Mesendoderm (in vitro differentiated cells): ENCODE data around the gene GTF2H3.

Experiments used
- DNase-seq: peaks from one replicate; pipeline ENCODE4 v3.0.0; 2013
- H2AK5ac ChIP-seq: 2 replicates; pipeline ENCODE4 v1.6.1; 2013; ENCODE audit warnings: low read length, inconsistent platforms
- H2BK120ac ChIP-seq: 2 replicates; pipeline ENCODE4 v1.6.1; 2013; ENCODE audit warnings: low read depth, mild to moderate bottlenecking, low read length, moderate library complexity, mixed read lengths
- H2BK15ac ChIP-seq: replicated peaks from 2 replicates; pipeline ENCODE4 v1.6.1; 2013; ENCODE audit warnings: low read depth, mild to moderate bottlenecking, moderate library complexity
- H2BK5ac ChIP-seq: 2 replicates; pipeline ENCODE4 v1.6.1; 2013; ENCODE audit warnings: low read length, inconsistent platforms
- H3K18ac ChIP-seq: 2 replicates; pipeline ENCODE4 v1.6.1; 2013; ENCODE audit warnings: mild to moderate bottlenecking, low read length, mixed read lengths
- H3K23ac ChIP-seq: one replicate; pipeline ENCODE4 v1.6.1; 2013; ENCODE audit warnings: low read length
- H3K27ac ChIP-seq: 2 replicates; pipeline ENCODE4 v1.5.1; 2013; ENCODE audit warnings: low read depth, mild to moderate bottlenecking, inconsistent platforms, low read length, moderate library complexity
- H3K27me3 ChIP-seq: 2 replicates; pipeline ENCODE4 v1.6.1; 2013; ENCODE audit warnings: low read length, control low read depth, mild to moderate bottlenecking, inconsistent platforms; ENCODE audit not compliant: insufficient read depth, poor library complexity
- H3K36me3 ChIP-seq: 2 replicates; pipeline ENCODE4 v1.6.1; 2013; ENCODE audit warnings: low read length, inconsistent platforms; ENCODE audit not compliant: control insufficient read depth, insufficient read depth
- H3K4ac ChIP-seq: one replicate; pipeline ENCODE4 v1.6.1; 2013; ENCODE audit warnings: low read depth, mild to moderate bottlenecking, low read length, moderate library complexity
- H3K4me1 ChIP-seq: 2 replicates; pipeline ENCODE4 v1.6.1; 2013; ENCODE audit warnings: low read depth, low read length, inconsistent platforms; ENCODE audit not compliant: control insufficient read depth
- H3K4me2 ChIP-seq: 2 replicates; pipeline ENCODE4 v1.6.1; 2013; ENCODE audit warnings: low read length
- H3K4me3 ChIP-seq: 2 replicates; pipeline ENCODE4 v1.5.1; 2013; ENCODE audit warnings: mild to moderate bottlenecking, low read length
- H3K56ac ChIP-seq: one replicate; pipeline ENCODE4 v1.6.1; 2013; ENCODE audit warnings: low read length
- H3K79me1 ChIP-seq: 2 replicates; pipeline ENCODE4 v1.6.1; 2013; ENCODE audit warnings: low read length, inconsistent platforms
- H3K79me2 ChIP-seq: 2 replicates; pipeline ENCODE4 v1.6.1; 2013; ENCODE audit warnings: mild to moderate bottlenecking, low read length; ENCODE audit not compliant: control insufficient read depth, insufficient read depth
- H3K9ac ChIP-seq: 2 replicates; pipeline ENCODE4 v1.6.1; 2013; ENCODE audit warnings: low read length, inconsistent platforms
- H4K5ac ChIP-seq: one replicate; pipeline ENCODE4 v1.6.1; 2013; ENCODE audit warnings: low read length
- H4K8ac ChIP-seq: one replicate; pipeline ENCODE4 v1.6.1; 2013; ENCODE audit warnings: low read depth, mild to moderate bottlenecking, control low read depth, low read length, moderate library complexity
- WGBS: extraction: QIAGEN DNeasy Blood & Tissue Kit; methylation state at CpG from one replicate; pipeline ENCODE4 v1.1.7; 2013; ENCODE audit warnings: low lambda C conversion rate, missing lambda C conversion rate; ENCODE audit not compliant: insufficient coverage; ENCODE audit errors: extremely low coverage; 5-methylcytosine and 5-hydroxymethylcytosine counted together

GTF2H3 gene

GRCh38 chr12:123676616-123677320 is 43.1 kb downstream of the GTF2H3 start:
- no peak overlapping the region for H3K23ac ChIP-seq
- H2BK15ac ChIP-seq, result no peak overlapping the region
- H3K79me1 ChIP-seq, result no peaks in the 10 kb centered on the region
- H2BK120ac ChIP-seq, result no peak overlapping the region
- no peak overlapping the region for H3K18ac ChIP-seq
- no peak overlapping the region for H3K56ac ChIP-seq
- H4K5ac ChIP-seq, result no peak overlapping the region
- no peak overlapping the region for H3K9ac ChIP-seq
- H3K27me3 ChIP-seq, result no peaks in the 10 kb centered on the region
- no peak for DNase-seq
- WGBS, result no CpG with 5 or more reads among the region's 9 CpGs
- no peaks in the 10 kb centered on the region for H3K4me1 ChIP-seq
- H3K36me3 ChIP-seq, result no peaks in the 10 kb centered on the region
- H2AK5ac ChIP-seq, result no peak overlapping the region
- H3K27ac ChIP-seq, result no peak overlapping the region
- no peak overlapping the region for H3K4ac ChIP-seq
- no peak overlapping the region for H3K4me2 ChIP-seq
- no peaks in the 10 kb centered on the region for H3K79me2 ChIP-seq
- no peak overlapping the region for H4K8ac ChIP-seq
- no peak overlapping the region for H2BK5ac ChIP-seq
- H3K4me3 ChIP-seq, result no peak overlapping the region

DNA sequence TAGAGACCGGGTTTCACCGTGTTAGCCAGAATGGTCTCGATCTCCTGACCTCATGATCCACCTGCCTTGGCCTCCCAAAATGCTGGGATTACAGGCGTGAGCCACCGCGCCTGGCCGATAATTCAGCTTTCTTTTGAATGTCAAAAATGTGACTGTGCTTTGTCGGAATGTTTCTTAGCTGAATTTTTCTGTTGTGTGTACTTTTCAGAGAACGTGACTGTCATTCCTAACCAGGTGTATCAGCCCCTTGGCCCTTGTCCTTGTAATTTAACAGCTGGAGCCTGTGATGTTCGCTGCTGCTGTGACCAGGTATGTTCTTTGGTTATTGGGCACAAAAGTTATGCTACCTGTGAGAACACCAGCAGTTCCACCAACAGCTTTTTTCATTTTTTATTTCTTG is 45.4 kb downstream of the GTF2H3 start:
- Histone ChIP-seq H3K4me1 (no peaks in the 10 kb centered on the region), H2BK120ac (no peak overlapping the region), H3K56ac (no peak overlapping the region), H3K79me2 (no peaks in the 10 kb centered on the region), H2AK5ac (no peak overlapping the region), H3K9ac (no peak overlapping the region), H4K5ac (no peak overlapping the region), H3K23ac (no peak overlapping the region), H3K18ac (no peak overlapping the region), H3K27me3 (no peaks in the 10 kb centered on the region), H4K8ac (no peak overlapping the region), H3K4me2 (no peak overlapping the region), H3K4ac (no peak overlapping the region), H3K27ac (no peak overlapping the region), H3K36me3 (no peaks in the 10 kb centered on the region), H2BK5ac (no peak overlapping the region), H3K4me3 (no peak overlapping the region), H2BK15ac (no peak overlapping the region), H3K79me1 (no peaks in the 10 kb centered on the region)
- no CpG with 5 or more reads among the region's 10 CpGs for WGBS
- no peak for DNase-seq

GRCh38 chr12:123681605-123682004 is 48.0 kb downstream of the GTF2H3 start:
- Histone ChIP-seq H2BK15ac (no peak overlapping the region), H3K4me2 (no peak overlapping the region), H3K27me3 (no peaks in the 10 kb centered on the region), H3K79me2 (no peaks in the 10 kb centered on the region), H4K5ac (no peak overlapping the region), H3K79me1 (no peaks in the 10 kb centered on the region), H3K56ac (no peak overlapping the region), H3K18ac (no peak overlapping the region), H3K36me3 (no peaks in the 10 kb centered on the region), H3K4me3 (no peak overlapping the region), H3K23ac (no peak overlapping the region), H2BK5ac (no peak overlapping the region), H3K27ac (no peak overlapping the region), H3K4me1 (no peaks in the 10 kb centered on the region), H2AK5ac (no peak overlapping the region), H2BK120ac (no peak overlapping the region), H3K4ac (no peak overlapping the region), H3K9ac (no peak overlapping the region), H4K8ac (no peak overlapping the region)
- WGBS, result no CpG with 5 or more reads among the region's 2 CpGs
- no peak for DNase-seq

DNA sequence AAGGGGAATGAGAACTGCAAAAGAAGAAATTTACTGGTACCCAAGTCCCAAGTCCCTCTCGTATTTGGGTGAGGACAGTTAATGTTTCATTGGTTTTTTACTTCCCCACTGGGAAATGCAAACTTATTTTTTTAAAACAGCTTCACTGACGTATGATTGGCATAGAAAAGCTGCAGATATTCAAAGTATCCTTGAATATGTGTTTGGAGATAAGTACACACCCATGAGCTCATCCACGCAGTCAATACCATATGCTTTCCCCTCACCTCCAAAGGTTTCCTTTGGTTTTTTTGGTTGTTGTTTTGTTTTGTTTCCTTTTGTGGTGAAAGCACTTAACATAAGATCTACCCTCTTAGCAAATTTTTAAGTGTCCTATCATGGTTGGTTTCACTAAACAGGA is 50.3 kb downstream of the GTF2H3 start:
- Histone ChIP-seq H3K79me1 (no peaks in the 10 kb centered on the region), H3K23ac (no peak overlapping the region), H3K4me2 (no peak overlapping the region), H2BK5ac (no peak overlapping the region), H3K36me3 (no peaks in the 10 kb centered on the region), H3K9ac (no peak overlapping the region), H3K27ac (no peak overlapping the region), H3K4me1 (no peaks in the 10 kb centered on the region), H3K79me2 (no peaks in the 10 kb centered on the region), H2AK5ac (no peak overlapping the region), H4K8ac (no peak overlapping the region), H3K18ac (no peak overlapping the region), H4K5ac (no peak overlapping the region), H3K4me3 (no peak overlapping the region), H2BK15ac (no peak overlapping the region), H2BK120ac (no peak overlapping the region), H3K56ac (no peak overlapping the region), H3K27me3 (no peaks in the 10 kb centered on the region), H3K4ac (no peak overlapping the region)
- no peak for DNase-seq
- WGBS, result no CpG with 5 or more reads among the region's 3 CpGs

- no CpG with 5 or more reads among the region's 18 CpGs for WGBS
- Histone ChIP-seq H3K79me2 (no peaks in the 10 kb centered on the region), H3K4me2 (no peak overlapping the region), H3K18ac (no peak overlapping the region), H3K4ac (no peak overlapping the region), H3K27me3 (no peaks in the 10 kb centered on the region), H4K8ac (no peak overlapping the region), H3K4me1 (no peaks in the 10 kb centered on the region), H3K79me1 (no peaks in the 10 kb centered on the region), H4K5ac (no peak overlapping the region), H3K27ac (no peak overlapping the region), H3K9ac (no peak overlapping the region), H3K23ac (no peak overlapping the region), H2BK120ac (no peak overlapping the region), H3K4me3 (no peak overlapping the region), H2BK15ac (no peak overlapping the region), H3K56ac (no peak overlapping the region), H2BK5ac (no peak overlapping the region), H2AK5ac (no peak overlapping the region), H3K36me3 (no peaks in the 10 kb centered on the region)
- DNase-seq, result no peak
Measured at GRCh38 chr12:123686636-123687190, 53.1 kb downstream of the GTF2H3 start.
